Stimulated activated CD4-positive, alpha-beta T cell treated with anti-CD3 and anti-CD28 coated beads, Interleukin-12 subunit alpha, Interleukin-12 subunit beta, amount 100 ng/mL, for 4 hours (primary cell): ENCODE results near the gene TSC1.

ENCODE experiments used
- DNase-seq: peaks from one replicate; pipeline ENCODE4 v3.0.0-alpha.2; 2020

TSC1 gene

GRCh38 chr9:132857616-132858342 lies 86.6 kb downstream of the TSC1 start:
- DNase-seq, result no peak

DNA sequence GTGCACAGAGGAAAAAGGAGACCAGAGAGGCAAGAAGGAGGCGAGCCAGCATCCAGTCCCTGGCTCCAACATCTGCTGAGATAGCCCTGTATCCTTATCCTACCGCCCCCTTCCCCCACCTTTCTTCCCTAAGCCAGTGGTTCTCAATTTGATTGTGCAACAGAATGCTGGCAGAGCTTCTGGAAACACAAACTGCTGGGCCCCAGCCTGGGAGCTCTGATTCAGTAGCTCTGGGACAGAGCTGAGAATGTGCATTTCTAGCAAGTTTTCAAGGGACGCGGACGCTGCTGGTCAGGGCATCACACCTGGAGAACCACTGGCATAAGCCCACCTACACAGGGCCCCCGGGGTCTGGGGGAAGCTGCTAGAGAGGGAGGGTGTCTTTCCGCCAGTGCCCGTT lies 87.4 kb downstream of the TSC1 start:
- DNase-seq, result no peak

GRCh38 chr9:132855904-132856303 lies 88.5 kb downstream of the TSC1 start:
- DNase-seq, result no peak

DNA sequence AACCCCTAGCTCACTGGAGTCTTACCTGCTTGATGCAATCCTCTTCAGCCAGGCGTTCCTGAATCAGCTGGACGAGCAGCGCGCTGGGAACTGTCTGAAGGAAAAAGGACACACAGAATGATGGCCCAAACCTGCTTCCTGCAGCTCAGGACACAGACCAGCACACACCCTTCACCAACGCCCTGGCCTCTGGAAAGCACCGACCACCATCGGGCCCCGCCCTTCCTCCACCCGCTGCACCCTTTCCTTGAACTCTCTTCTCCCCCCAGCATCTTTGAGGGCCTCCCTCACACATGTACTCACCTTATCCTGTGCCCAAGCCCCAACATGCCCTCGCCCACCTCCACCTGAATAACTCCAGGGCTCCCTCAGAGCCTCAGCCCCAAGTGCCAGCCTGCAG lies 89.6 kb downstream of the TSC1 start:
- no peak for DNase-seq

DNA sequence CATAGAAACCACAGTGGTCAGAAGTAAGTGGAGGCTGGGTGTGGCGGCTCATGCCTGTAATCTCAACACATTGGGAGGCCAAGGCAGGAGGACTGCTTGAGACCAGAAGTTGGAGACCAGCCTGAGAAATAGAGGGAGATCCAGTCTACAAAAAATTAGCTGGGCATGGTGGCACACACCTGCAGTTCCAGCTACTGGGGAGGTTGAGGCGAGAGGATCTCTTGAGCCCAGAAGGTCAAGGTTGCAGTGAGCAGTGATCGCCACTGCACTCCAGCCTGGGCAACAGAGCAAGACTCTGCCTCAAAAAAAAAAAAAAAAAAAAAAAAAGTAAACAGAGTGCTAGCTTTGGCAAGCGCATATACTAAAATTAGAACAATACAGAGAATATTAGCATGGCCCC lies 90.9 kb downstream of the TSC1 start:
- DNase-seq, result no peak

GRCh38 chr9:132849185-132849706 lies 95.2 kb downstream of the TSC1 start:
- DNase-seq, result no peak

DNA sequence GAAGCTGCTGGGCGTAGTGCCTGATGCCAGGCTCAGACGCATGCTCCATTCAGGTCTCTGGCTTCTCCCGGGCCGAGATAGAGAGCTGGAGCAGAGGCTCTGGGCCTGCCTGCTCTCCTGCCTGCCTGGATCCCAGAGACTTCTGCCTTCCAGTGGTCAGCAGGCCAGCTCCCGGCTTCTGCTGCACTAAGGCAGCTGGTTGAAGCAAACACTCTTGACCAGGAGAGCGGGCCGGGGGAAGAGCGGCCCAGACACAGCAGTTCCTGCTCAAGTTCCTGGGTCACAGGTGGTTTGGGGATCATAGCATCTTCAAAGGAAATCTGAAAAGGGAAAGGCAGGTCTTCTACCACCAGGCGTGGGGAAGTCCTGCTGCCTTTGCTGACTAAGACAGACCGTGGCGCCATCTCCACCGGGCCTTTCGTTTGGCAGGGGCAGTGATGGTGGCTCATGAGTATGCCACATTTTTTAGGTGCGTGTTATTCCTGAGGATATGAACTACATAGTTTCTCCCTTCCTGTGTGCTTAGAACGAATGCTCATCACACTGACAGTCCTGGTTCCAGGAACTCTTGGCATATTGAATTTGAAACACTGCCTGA lies 97.4 kb downstream of the TSC1 start:
- no peak for DNase-seq

DNA sequence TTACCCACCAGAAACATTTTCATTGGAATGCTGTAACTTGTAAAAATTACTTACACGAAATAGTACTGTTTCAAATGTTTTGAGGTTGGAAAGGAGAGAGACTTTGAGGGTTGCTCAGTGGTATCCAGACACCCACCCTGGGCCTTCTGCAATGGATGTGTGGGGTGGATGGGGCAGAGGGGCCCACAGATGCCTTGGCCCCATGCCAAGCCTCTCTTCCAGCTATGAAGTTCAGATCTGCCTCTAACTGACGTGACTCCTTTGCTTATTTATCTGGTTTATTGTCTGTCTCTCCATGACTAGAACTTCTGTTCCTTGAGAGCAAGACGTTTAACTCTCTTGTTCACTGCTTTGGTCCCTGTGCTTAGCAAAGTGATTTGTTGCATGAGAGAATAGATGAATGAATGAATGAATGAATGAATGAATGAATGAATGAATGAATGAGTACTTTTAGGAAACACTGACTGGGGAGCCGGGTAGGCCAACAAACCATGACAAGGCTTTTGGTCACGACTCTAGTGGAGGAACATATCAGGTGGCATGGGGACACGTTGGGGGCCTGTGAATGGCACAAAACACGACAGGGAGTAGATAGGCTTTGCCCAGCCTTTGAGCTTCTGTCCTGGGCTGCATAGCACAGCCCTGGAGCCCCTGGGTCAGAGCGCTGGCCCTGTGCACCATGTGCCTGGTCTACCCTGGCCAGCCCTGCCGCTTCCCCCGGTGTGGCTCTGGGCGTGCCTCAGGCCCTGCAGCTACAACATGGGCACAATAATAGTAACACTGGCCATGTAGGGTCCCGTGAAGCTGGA lies 98.1 kb downstream of the TSC1 start:
- DNase-seq, result no peak

- DNase-seq, result no peak
Observed at GRCh38 chr9:132842124-132843044, 102.0 kb downstream of the TSC1 start.
